IMR-90 (cell line): ENCODE measurements around the gene MYO10.

Experiments used
- CTCF ChIP-seq: conservative IDR thresholded peaks from 2 replicates; pipeline ENCODE4 v1.5.1; 2012; ENCODE audit warnings: mild to moderate bottlenecking, low read depth, low read length, improper control_type of control experiment
- MXI1 ChIP-seq: IDR thresholded peaks from 2 replicates; pipeline ENCODE4 v1.6.1; 2012; ENCODE audit warnings: low read depth, mild to moderate bottlenecking, low read length, moderate library complexity, borderline replicate concordance
- POLR2A ChIP-seq: IDR thresholded peaks from 2 replicates; pipeline ENCODE4 v1.6.1; 2012; ENCODE audit warnings: mild to moderate bottlenecking, low read depth, low read length
- RFX5 ChIP-seq: IDR thresholded peaks from 2 replicates; pipeline ENCODE4 v1.8.0; 2012; ENCODE audit warnings: low read depth, mild to moderate bottlenecking, low read length, moderate library complexity

GRCh38 chr5:16673241-16674201 is 262.6 kb downstream of the MYO10 start:
- TF ChIP-seq POLR2A = no peak
- TF ChIP-seq MXI1 = no peak
- TF ChIP-seq CTCF = no peak
- no peak for TF ChIP-seq RFX5
